MM.1S (cell line): ENCODE results near the gene NR2E3.

Experiments used
- DNase-seq: peaks from one replicate; pipeline ENCODE4 v3.0.0-alpha.2; 2015
- H2AFZ ChIP-seq: fragments of 300-600 bp; sonication (generic); 2 replicates; pipeline ENCODE4 v1.6.0; 2016; ENCODE audit warnings: antibody characterized with exemption, low read length
- H3F3A ChIP-seq: fragments of 300-600 bp; sonication (generic); 2 replicates; pipeline ENCODE4 v1.6.1; 2016; ENCODE audit warnings: mild to moderate bottlenecking, antibody characterized with exemption, low read length, moderate library complexity, mixed read lengths; ENCODE audit not compliant: insufficient read depth
- H3K27ac ChIP-seq: fragments of 300-600 bp; sonication (generic); 2 replicates; pipeline ENCODE4 v1.5.1; 2016; ENCODE audit warnings: mild to moderate bottlenecking, low read length
- H3K27me3 ChIP-seq: fragments of 300-600 bp; sonication (generic); replicated peaks from 2 replicates; pipeline ENCODE4 v1.6.0; 2016; ENCODE audit warnings: low read length; ENCODE audit not compliant: insufficient read depth
- H3K36me3 ChIP-seq: fragments of 300-600 bp; sonication (generic); replicated peaks from 2 replicates; pipeline ENCODE4 v1.6.1; 2016; ENCODE audit warnings: mild to moderate bottlenecking, low read length, mixed read lengths; ENCODE audit not compliant: insufficient read depth
- H3K4me1 ChIP-seq: fragments of 300-600 bp; sonication (generic); 2 replicates; pipeline ENCODE4 v1.6.1; 2016; ENCODE audit warnings: low read length, mixed read lengths
- H3K4me2 ChIP-seq: fragments of 300-600 bp; sonication (generic); 2 replicates; pipeline ENCODE4 v1.6.0; 2016; ENCODE audit warnings: low read depth, low read length
- H3K4me3 ChIP-seq: fragments of 300-600 bp; sonication (generic); 2 replicates; pipeline ENCODE4 v1.5.1; 2016; ENCODE audit warnings: low read length, mixed read lengths
- H3K79me2 ChIP-seq: fragments of 300-600 bp; sonication (generic); 2 replicates; pipeline ENCODE4 v1.6.1; 2016; ENCODE audit warnings: mixed run types, low read length, mixed read lengths
- H3K9ac ChIP-seq: fragments of 300-600 bp; sonication (generic); 2 replicates; pipeline ENCODE4 v1.6.1; 2016; ENCODE audit warnings: low read length, mixed read lengths
- H3K9me2 ChIP-seq: fragments of 300-600 bp; sonication (generic); replicated peaks from 2 replicates; pipeline ENCODE4 v1.6.1; 2016; ENCODE audit warnings: mild to moderate bottlenecking, low read length, mixed read lengths; ENCODE audit not compliant: insufficient read depth
- H3K9me3 ChIP-seq: fragments of 300-600 bp; sonication (generic); replicated peaks from 2 replicates; pipeline ENCODE4 v1.6.1; 2016; ENCODE audit warnings: mild to moderate bottlenecking, low read length, mixed read lengths; ENCODE audit not compliant: insufficient read depth
- H4K20me1 ChIP-seq: fragments of 300-600 bp; sonication (generic); 2 replicates; pipeline ENCODE4 v1.6.1; 2016; ENCODE audit warnings: mild to moderate bottlenecking, low read length, moderate library complexity, mixed read lengths; ENCODE audit not compliant: insufficient read depth
- CTCF ChIP-seq: fragments of 300-600 bp; sonication (generic); IDR thresholded peaks from 2 replicates; pipeline ENCODE4 v1.5.1; 2016; ENCODE audit warnings: antibody characterized with exemption, low read length, mixed read lengths
- EZH2 ChIP-seq: fragments of 300-600 bp; sonication (generic); optimal IDR thresholded peaks from 2 replicates; pipeline ENCODE3; 2017; ENCODE audit warnings: low read depth, mild to moderate bottlenecking, antibody characterized with exemption, low read length, mixed read lengths
- EZH2phosphoT487 ChIP-seq: fragments of 300-600 bp; sonication (generic); IDR thresholded peaks from 2 replicates; pipeline ENCODE4 v1.6.1; 2018; ENCODE audit warnings: antibody characterized with exemption, low read length

NR2E3 gene

GRCh38 chr15:71786673-71787072 lies 23.7 kb upstream of the NR2E3 start:
- no peak overlapping the region for H3K27ac ChIP-seq
- no peaks in the 10 kb centered on the region for H3K27me3 ChIP-seq
- H3K36me3 ChIP-seq = no peaks in the 10 kb centered on the region
- H3K9ac ChIP-seq = no peak overlapping the region
- H3K9me2 ChIP-seq = no peaks in the 10 kb centered on the region
- H2AFZ ChIP-seq = no peak overlapping the region
- H4K20me1 ChIP-seq = no peaks in the 10 kb centered on the region
- no peak for DNase-seq
- H3K79me2 ChIP-seq = no peaks in the 10 kb centered on the region
- TF ChIP-seq EZH2 (no peak), EZH2phosphoT487 (no peak), CTCF (no peak)
- H3K4me2 ChIP-seq = no peak overlapping the region
- no peaks in the 10 kb centered on the region for H3K9me3 ChIP-seq
- H3K4me3 ChIP-seq = no peak overlapping the region
- no peaks in the 10 kb centered on the region for H3F3A ChIP-seq
- H3K4me1 ChIP-seq = no peaks in the 10 kb centered on the region

GRCh38 chr15:71788646-71789579 lies 21.4 kb upstream of the NR2E3 start:
- no peak for TF ChIP-seq EZH2
- TF ChIP-seq EZH2phosphoT487 = no peak
- no peak for TF ChIP-seq CTCF
- Histone ChIP-seq H3K79me2 (no peaks in the 10 kb centered on the region), H3K9me2 (no peaks in the 10 kb centered on the region), H3K36me3 (no peaks in the 10 kb centered on the region), H3K4me1 (no peaks in the 10 kb centered on the region), H3K9ac (no peak overlapping the region), H3K4me3 (no peak overlapping the region), H3K4me2 (no peak overlapping the region), H3K27ac (no peak overlapping the region), H3K9me3 (no peaks in the 10 kb centered on the region), H3K27me3 (no peaks in the 10 kb centered on the region), H3F3A (no peaks in the 10 kb centered on the region), H2AFZ (no peak overlapping the region), H4K20me1 (no peaks in the 10 kb centered on the region)
- DNase-seq = no peak

GRCh38 chr15:71789616-71790015 lies 20.7 kb upstream of the NR2E3 start:
- H3K9ac ChIP-seq = no peak overlapping the region
- H2AFZ ChIP-seq = no peak overlapping the region
- no peak for TF ChIP-seq EZH2
- TF ChIP-seq CTCF = no peak
- no peak for TF ChIP-seq EZH2phosphoT487
- no peaks in the 10 kb centered on the region for H3F3A ChIP-seq
- DNase-seq = no peak
- H3K4me2 ChIP-seq = no peak overlapping the region
- no peaks in the 10 kb centered on the region for H3K27me3 ChIP-seq
- no peaks in the 10 kb centered on the region for H3K4me1 ChIP-seq
- H3K9me2 ChIP-seq = no peaks in the 10 kb centered on the region
- H3K27ac ChIP-seq = no peak overlapping the region
- no peaks in the 10 kb centered on the region for H3K36me3 ChIP-seq
- no peaks in the 10 kb centered on the region for H3K79me2 ChIP-seq
- no peak overlapping the region for H3K4me3 ChIP-seq
- H4K20me1 ChIP-seq = no peaks in the 10 kb centered on the region
- no peaks in the 10 kb centered on the region for H3K9me3 ChIP-seq
